ENCODE data around the gene COQ5.
A peak's percentile ranks its signal among the peaks of the same experiment; 100 is the strongest.

Gene COQ5

GRCh38 chr12:120475643-120476042 is 53.3 kb downstream of the COQ5 start:
- Histone ChIP-seq H4K8ac (ENCODE audit: low read depth, low read length) (no peak overlapping the region), H3K56ac (ENCODE audit: low read length) (no peak overlapping the region), H3K4me3 (ENCODE audit: low read length) (no peak overlapping the region), H3K27ac (ENCODE audit: low read depth, low read length) (no peak overlapping the region), H3K18ac (ENCODE audit: low read length) (no peak overlapping the region), H4K5ac (ENCODE audit: low read length) (no peak overlapping the region), H2BK5ac (ENCODE audit: low read length) (no peak overlapping the region), H3K23ac (ENCODE audit: low read length) (no peak overlapping the region), H2BK120ac (ENCODE audit: low read depth, low read length) (no peak overlapping the region), H3K9ac (ENCODE audit: low read length) (no peak overlapping the region), H2AK5ac (ENCODE audit: low read length) (no peak overlapping the region), H3K79me1 (ENCODE audit: low read length) (no peaks in the 10 kb centered on the region), H3K4me2 (ENCODE audit: low read length) (no peak overlapping the region), H3K36me3 (ENCODE audit: control insufficient read depth, insufficient read depth, low read length) (no peaks in the 10 kb centered on the region), H3K4ac (ENCODE audit: low read depth, low read length) (no peak overlapping the region), H2BK15ac (replicated peaks; ENCODE audit: low read depth) (no peak overlapping the region), H3K4me1 (ENCODE audit: control insufficient read depth, low read depth, low read length) (no peaks in the 10 kb centered on the region), H3K27me3 (ENCODE audit: insufficient read depth, low read length, poor library complexity) (no peaks in the 10 kb centered on the region), H3K79me2 (ENCODE audit: control insufficient read depth, insufficient read depth, low read length) (no peaks in the 10 kb centered on the region)
- WGBS (ENCODE audit: extremely low coverage, insufficient coverage, low lambda C conversion rate), result no CpG with 5 or more reads among the region's 1 CpG
- no peak for DNase-seq

DNA sequence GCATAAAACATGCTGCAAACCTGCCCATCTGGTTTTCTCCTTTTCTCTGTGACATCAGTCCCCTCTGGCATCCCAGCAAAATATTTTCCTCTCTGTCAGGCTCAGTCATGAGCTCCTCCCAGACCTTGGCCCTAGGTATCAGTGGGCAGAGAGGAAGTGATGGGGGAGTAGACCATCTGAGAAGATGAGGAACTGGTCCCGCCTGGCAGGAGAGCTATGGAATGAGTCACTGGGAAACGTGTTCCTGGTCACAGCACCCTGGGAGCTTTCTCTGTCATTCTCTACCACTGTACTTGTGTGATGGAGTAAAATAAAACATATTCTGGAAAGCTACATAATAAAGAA is 54.4 kb downstream of the COQ5 start:
- no peak overlapping the region for H3K18ac ChIP-seq (ENCODE audit: low read length)
- H3K4me1 ChIP-seq (ENCODE audit: control insufficient read depth, low read depth, low read length), result no peaks in the 10 kb centered on the region
- no peak overlapping the region for H4K8ac ChIP-seq (ENCODE audit: low read depth, low read length)
- H3K9ac ChIP-seq (ENCODE audit: low read length), result no peak overlapping the region
- no peaks in the 10 kb centered on the region for H3K79me1 ChIP-seq (ENCODE audit: low read length)
- no peak overlapping the region for H2AK5ac ChIP-seq (ENCODE audit: low read length)
- H3K23ac ChIP-seq (ENCODE audit: low read length), result no peak overlapping the region
- WGBS (ENCODE audit: extremely low coverage, insufficient coverage, low lambda C conversion rate), result no CpG with 5 or more reads among the region's 2 CpGs
- H2BK15ac ChIP-seq (replicated peaks; ENCODE audit: low read depth), result no peak overlapping the region
- DNase-seq, result peak; percentile 82
- no peak overlapping the region for H4K5ac ChIP-seq (ENCODE audit: low read length)
- H2BK120ac ChIP-seq (ENCODE audit: low read depth, low read length), result no peak overlapping the region
- H3K79me2 ChIP-seq (ENCODE audit: control insufficient read depth, insufficient read depth, low read length), result no peaks in the 10 kb centered on the region
- H3K56ac ChIP-seq (ENCODE audit: low read length), result no peak overlapping the region
- H3K27me3 ChIP-seq (ENCODE audit: insufficient read depth, low read length, poor library complexity), result no peaks in the 10 kb centered on the region
- H3K27ac ChIP-seq (ENCODE audit: low read depth, low read length), result no peak overlapping the region
- H3K4me2 ChIP-seq (ENCODE audit: low read length), result no peak overlapping the region
- H3K4me3 ChIP-seq (ENCODE audit: low read length), result no peak overlapping the region
- no peaks in the 10 kb centered on the region for H3K36me3 ChIP-seq (ENCODE audit: control insufficient read depth, insufficient read depth, low read length)
- no peak overlapping the region for H3K4ac ChIP-seq (ENCODE audit: low read depth, low read length)
- no peak overlapping the region for H2BK5ac ChIP-seq (ENCODE audit: low read length)

DNA sequence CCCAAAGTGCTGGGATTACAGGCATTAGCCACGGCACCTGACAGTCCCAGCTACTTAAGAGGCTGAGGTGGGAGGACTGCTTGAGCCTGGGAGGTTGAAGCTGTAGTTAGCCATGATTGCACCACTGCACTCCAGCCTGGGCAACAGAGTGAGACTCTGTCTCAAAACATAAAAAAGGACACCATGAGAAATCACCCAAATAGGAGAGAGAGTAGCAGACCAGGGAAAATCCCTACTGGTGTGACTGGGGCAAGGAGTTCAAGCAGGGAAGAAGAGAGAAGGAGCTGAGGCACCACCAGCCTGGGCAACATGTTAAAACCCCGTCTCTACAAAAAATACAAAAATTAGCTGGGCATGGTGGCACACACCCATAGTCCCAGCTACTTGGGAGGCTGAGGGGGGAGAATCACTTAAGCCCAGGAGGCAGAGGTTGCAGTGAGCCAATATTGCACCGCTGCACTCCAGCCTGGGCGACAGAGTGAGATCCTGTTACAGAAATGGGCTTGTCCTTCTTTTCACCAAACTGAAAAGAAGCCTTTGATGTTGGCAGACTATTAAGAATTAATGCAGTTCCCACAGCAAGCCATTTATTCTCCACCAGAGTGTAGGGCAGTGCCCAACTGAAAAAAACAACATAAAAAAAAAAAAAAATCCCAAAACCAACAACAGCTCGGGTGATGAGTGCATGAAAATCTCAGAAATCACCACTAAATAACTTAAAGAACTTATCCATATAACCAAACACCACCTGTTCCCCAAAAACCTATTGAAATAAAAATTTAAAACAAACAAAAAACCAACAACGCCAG is 54.9 kb downstream of the COQ5 start:
- H3K4me2 ChIP-seq (ENCODE audit: low read length), result no peak overlapping the region
- no peaks in the 10 kb centered on the region for H3K36me3 ChIP-seq (ENCODE audit: control insufficient read depth, insufficient read depth, low read length)
- no peaks in the 10 kb centered on the region for H3K79me1 ChIP-seq (ENCODE audit: low read length)
- no peak overlapping the region for H2BK15ac ChIP-seq (replicated peaks; ENCODE audit: low read depth)
- no peak overlapping the region for H2BK5ac ChIP-seq (ENCODE audit: low read length)
- no peaks in the 10 kb centered on the region for H3K27me3 ChIP-seq (ENCODE audit: insufficient read depth, low read length, poor library complexity)
- no peak overlapping the region for H3K9ac ChIP-seq (ENCODE audit: low read length)
- no peak overlapping the region for H3K56ac ChIP-seq (ENCODE audit: low read length)
- peaks cover 2% of the 10 kb centered on the region for H3K79me2 ChIP-seq (ENCODE audit: control insufficient read depth, insufficient read depth, low read length)
- no peaks in the 10 kb centered on the region for H3K4me1 ChIP-seq (ENCODE audit: control insufficient read depth, low read depth, low read length)
- no peak overlapping the region for H3K27ac ChIP-seq (ENCODE audit: low read depth, low read length)
- no peak overlapping the region for H3K4me3 ChIP-seq (ENCODE audit: low read length)
- H2BK120ac ChIP-seq (ENCODE audit: low read depth, low read length), result no peak overlapping the region
- WGBS (ENCODE audit: extremely low coverage, insufficient coverage, low lambda C conversion rate), result no CpG with 5 or more reads among the region's 6 CpGs
- no peak overlapping the region for H3K4ac ChIP-seq (ENCODE audit: low read depth, low read length)
- H2AK5ac ChIP-seq (ENCODE audit: low read length), result no peak overlapping the region
- no peak for DNase-seq
- no peak overlapping the region for H3K23ac ChIP-seq (ENCODE audit: low read length)
- no peak overlapping the region for H4K8ac ChIP-seq (ENCODE audit: low read depth, low read length)
- no peak overlapping the region for H3K18ac ChIP-seq (ENCODE audit: low read length)
- no peak overlapping the region for H4K5ac ChIP-seq (ENCODE audit: low read length)

GRCh38 chr12:120472521-120472920 is 56.4 kb downstream of the COQ5 start:
- H3K79me1 ChIP-seq (ENCODE audit: low read length), result no peaks in the 10 kb centered on the region
- peaks cover 16% of the 10 kb centered on the region for H3K79me2 ChIP-seq (ENCODE audit: control insufficient read depth, insufficient read depth, low read length)
- no peak for DNase-seq
- no peak overlapping the region for H3K18ac ChIP-seq (ENCODE audit: low read length)
- no peak overlapping the region for H4K5ac ChIP-seq (ENCODE audit: low read length)
- H3K56ac ChIP-seq (ENCODE audit: low read length), result no peak overlapping the region
- H3K4me1 ChIP-seq (ENCODE audit: control insufficient read depth, low read depth, low read length), result no peaks in the 10 kb centered on the region
- H3K4me2 ChIP-seq (ENCODE audit: low read length), result no peak overlapping the region
- H3K9ac ChIP-seq (ENCODE audit: low read length), result no peak overlapping the region
- no peak overlapping the region for H2BK15ac ChIP-seq (replicated peaks; ENCODE audit: low read depth)
- H3K27me3 ChIP-seq (ENCODE audit: insufficient read depth, low read length, poor library complexity), result no peaks in the 10 kb centered on the region
- H2BK5ac ChIP-seq (ENCODE audit: low read length), result no peak overlapping the region
- H3K4me3 ChIP-seq (ENCODE audit: low read length), result no peak overlapping the region
- no peak overlapping the region for H2AK5ac ChIP-seq (ENCODE audit: low read length)
- no peak overlapping the region for H3K27ac ChIP-seq (ENCODE audit: low read depth, low read length)
- no peak overlapping the region for H2BK120ac ChIP-seq (ENCODE audit: low read depth, low read length)
- no peak overlapping the region for H4K8ac ChIP-seq (ENCODE audit: low read depth, low read length)
- H3K36me3 ChIP-seq (ENCODE audit: control insufficient read depth, insufficient read depth, low read length), result no peaks in the 10 kb centered on the region
- H3K4ac ChIP-seq (ENCODE audit: low read depth, low read length), result no peak overlapping the region
- H3K23ac ChIP-seq (ENCODE audit: low read length), result no peak overlapping the region

DNA sequence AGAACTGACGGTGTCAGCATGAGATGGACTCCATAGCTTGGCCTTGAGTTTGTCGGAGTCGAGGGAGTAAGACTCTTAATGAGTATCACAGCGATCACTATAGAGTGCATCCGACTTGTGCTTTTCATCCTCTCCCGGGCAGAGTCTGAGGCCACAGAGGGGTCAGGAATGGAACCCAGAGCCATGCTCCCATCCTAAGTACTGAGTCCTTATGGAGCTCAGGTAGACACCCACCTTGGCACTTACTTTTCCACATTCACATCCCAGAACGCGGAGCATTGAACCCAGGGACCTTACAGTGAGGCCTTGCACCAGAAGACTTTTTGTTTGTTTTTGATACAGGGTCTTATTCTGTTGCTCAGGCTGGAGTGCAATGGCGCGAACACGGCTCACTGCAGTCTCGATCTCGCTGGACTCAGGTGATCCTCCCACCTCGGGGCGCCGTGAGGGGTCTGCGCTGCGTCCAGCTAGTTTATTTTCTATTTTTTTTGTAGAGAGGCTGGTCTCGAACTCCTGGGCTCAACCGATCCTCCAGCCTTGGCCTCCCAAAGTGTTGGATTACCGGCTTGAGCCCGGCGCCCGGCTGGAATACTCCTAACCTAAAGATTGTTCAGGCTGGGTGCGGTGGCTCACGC is 58.7 kb downstream of the COQ5 start:
- Histone ChIP-seq H3K36me3 (ENCODE audit: control insufficient read depth, insufficient read depth, low read length) (peaks cover 2% of the 10 kb centered on the region), H3K4me1 (ENCODE audit: control insufficient read depth, low read depth, low read length) (no peaks in the 10 kb centered on the region), H3K4me3 (ENCODE audit: low read length) (peak overlapping the region; percentile 2), H3K18ac (ENCODE audit: low read length) (no peak overlapping the region), H3K23ac (ENCODE audit: low read length) (peak overlapping the region; percentile 59), H3K79me1 (ENCODE audit: low read length) (peaks cover 6% of the 10 kb centered on the region), H2AK5ac (ENCODE audit: low read length) (no peak overlapping the region), H3K79me2 (ENCODE audit: control insufficient read depth, insufficient read depth, low read length) (peaks cover 34% of the 10 kb centered on the region), H4K8ac (ENCODE audit: low read depth, low read length) (no peak overlapping the region), H2BK5ac (ENCODE audit: low read length) (peak overlapping the region; percentile 25), H3K4ac (ENCODE audit: low read depth, low read length) (no peak overlapping the region), H4K5ac (ENCODE audit: low read length) (peak overlapping the region; percentile 33), H3K27me3 (ENCODE audit: insufficient read depth, low read length, poor library complexity) (no peaks in the 10 kb centered on the region), H3K27ac (ENCODE audit: low read depth, low read length) (no peak overlapping the region), H2BK15ac (replicated peaks; ENCODE audit: low read depth) (no peak overlapping the region), H3K56ac (ENCODE audit: low read length) (peak overlapping the region; percentile 95), H2BK120ac (ENCODE audit: low read depth, low read length) (no peak overlapping the region), H3K9ac (ENCODE audit: low read length) (peak overlapping the region; percentile 88), H3K4me2 (ENCODE audit: low read length) (peak overlapping the region; percentile 81)
- DNase-seq, result no peak
- no CpG with 5 or more reads among the region's 26 CpGs for WGBS (ENCODE audit: extremely low coverage, insufficient coverage, low lambda C conversion rate)

All from mesendoderm (in vitro differentiated cells).